Vagina (tissue), 2 donors: ENCODE results near the gene GSTM3.

Source experiments
- POLR2AphosphoS5 ChIP-seq, 2 donors: sonication (generic); formaldehyde crosslinking; IDR thresholded peaks; one replicate each; pipeline ENCODE4 v1.9.0; 2017; ENCODE audit warnings: antibody characterized with exemption in 2 of 2, mild to moderate bottlenecking in 2 of 2, low read depth in 1 of 2; ENCODE audit not compliant: insufficient read depth in 1 of 2
- TF ChIP-seq, protein P1 (sequence below), 3 experiments: fragments of 450-650 bp in 2 of 3; fragments of 200-600 bp in 1 of 3; sonication (generic) in 1 of 3; IDR thresholded peaks; one replicate each; pipeline ENCODE4 v1.5.1; 2017 to 2019; ENCODE audit warnings: antibody characterized with exemption in 3 of 3, mild to moderate bottlenecking in 2 of 3, moderate library complexity in 2 of 3

DNA sequence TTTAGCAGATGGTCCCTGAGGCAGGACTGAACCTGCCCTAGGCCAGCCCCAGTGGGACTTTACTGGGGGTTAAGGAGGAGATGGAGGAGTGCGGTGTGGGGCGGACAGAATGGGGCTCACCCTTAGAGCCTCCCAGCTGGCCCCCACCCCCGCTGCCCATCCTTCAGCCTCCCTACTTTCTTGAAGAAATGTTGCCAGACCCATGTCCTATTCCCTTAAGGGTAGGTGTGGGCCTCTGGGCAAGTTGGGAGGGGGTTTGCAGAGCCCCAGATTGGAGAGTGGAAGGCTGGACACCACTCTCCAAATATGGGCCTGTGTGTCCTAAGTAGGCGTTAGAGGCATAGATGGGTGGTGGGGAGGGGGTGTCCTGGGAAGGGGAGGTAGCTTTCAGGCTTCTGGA lies 42.1 kb upstream of the GSTM3 start:
- TF ChIP-seq, protein P1, sequence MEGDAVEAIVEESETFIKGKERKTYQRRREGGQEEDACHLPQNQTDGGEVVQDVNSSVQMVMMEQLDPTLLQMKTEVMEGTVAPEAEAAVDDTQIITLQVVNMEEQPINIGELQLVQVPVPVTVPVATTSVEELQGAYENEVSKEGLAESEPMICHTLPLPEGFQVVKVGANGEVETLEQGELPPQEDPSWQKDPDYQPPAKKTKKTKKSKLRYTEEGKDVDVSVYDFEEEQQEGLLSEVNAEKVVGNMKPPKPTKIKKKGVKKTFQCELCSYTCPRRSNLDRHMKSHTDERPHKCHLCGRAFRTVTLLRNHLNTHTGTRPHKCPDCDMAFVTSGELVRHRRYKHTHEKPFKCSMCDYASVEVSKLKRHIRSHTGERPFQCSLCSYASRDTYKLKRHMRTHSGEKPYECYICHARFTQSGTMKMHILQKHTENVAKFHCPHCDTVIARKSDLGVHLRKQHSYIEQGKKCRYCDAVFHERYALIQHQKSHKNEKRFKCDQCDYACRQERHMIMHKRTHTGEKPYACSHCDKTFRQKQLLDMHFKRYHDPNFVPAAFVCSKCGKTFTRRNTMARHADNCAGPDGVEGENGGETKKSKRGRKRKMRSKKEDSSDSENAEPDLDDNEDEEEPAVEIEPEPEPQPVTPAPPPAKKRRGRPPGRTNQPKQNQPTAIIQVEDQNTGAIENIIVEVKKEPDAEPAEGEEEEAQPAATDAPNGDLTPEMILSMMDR (IDR thresholded peaks at IDR 0.05) = no peak
- TF ChIP-seq POLR2AphosphoS5 (IDR thresholded peaks at IDR 0.05; ENCODE audit: insufficient read depth in 1 of 2, low read depth in 1 of 2) = no peak
